Measurements from ENCODE around the gene SMC5. TPM values are rescaled to one million over a fixed set of nuclear protein-coding genes. Genes with fewer than 3 reads are reported as not detected.

Gene SMC5
- total and polyA plus RNA-seq, 2 of the 8 experiments (the other 6 are each of a cell fraction or from before 2014, with no cell fraction given): 4.5 to 22.6 TPM

GRCh38 chr9:70385426-70385825, 126.6 kb downstream of the SMC5 start:
- Histone ChIP-seq H3K36me3 (ENCODE audit: control insufficient read depth in 2 of 4, insufficient read depth in 4 of 4, low read length in 3 of 4) (no peaks in the 10 kb centered on the region), H4K8ac (ENCODE audit: extremely low read depth, insufficient read depth, low read length) (no peak overlapping the region), H3K27ac (ENCODE audit: low read depth, low read length) (no peak overlapping the region), H4K20me1 (replicated peaks in 1 of 2; ENCODE audit: control insufficient read depth in 1 of 2, insufficient read depth in 2 of 2, low read length in 2 of 2) (no peaks in the 10 kb centered on the region), H2AK5ac (ENCODE audit: low read depth, low read length) (no peak overlapping the region), H2BK5ac (ENCODE audit: low read depth, low read length) (no peak overlapping the region), H3K4me1 (replicated peaks in 1 of 4; ENCODE audit: control insufficient read depth in 3 of 4, insufficient read depth in 4 of 4, low read length in 3 of 4) (peaks cover 0 to 5% (median 0%) of the 10 kb centered on the region in 4 experiments; a peak in 2 of 7 replicates), H3K9ac (replicated peaks in 1 of 4; ENCODE audit: extremely low read depth in 1 of 4, low read depth in 3 of 4, low read length in 3 of 4) (no peak overlapping the region), H3K9me3 (ENCODE audit: insufficient read depth in 2 of 2, low read depth in 1 of 2, low read length in 1 of 2) (no peaks in the 10 kb centered on the region), H2BK20ac (ENCODE audit: low read length) (no peak overlapping the region), H2BK120ac (replicated peaks; ENCODE audit: low read depth, low read length) (no peak overlapping the region), H3K4me3 (ENCODE audit: extremely low read depth in 1 of 4, insufficient read depth in 2 of 4, low read depth in 3 of 4, low read length in 4 of 4) (no peak overlapping the region), H3K23me2 (ENCODE audit: low read depth, low read length) (no peaks in the 10 kb centered on the region; the same call in 1 of the 2 replicates), H4K5ac (ENCODE audit: insufficient read length, low read depth, low read length) (no peak overlapping the region), H3K4ac (replicated peaks; ENCODE audit: insufficient read length, low read depth, low read length) (no peak overlapping the region), H2BK12ac (ENCODE audit: low read depth, low read length) (no peak overlapping the region), H3K79me1 (ENCODE audit: low read depth, low read length) (no peaks in the 10 kb centered on the region), H3K79me2 (ENCODE audit: control insufficient read depth in 1 of 2, insufficient read depth in 2 of 2, low read length in 2 of 2) (no peaks in the 10 kb centered on the region), H3K18ac (ENCODE audit: extremely low read depth, low read length) (no peak overlapping the region), H3K4me2 (ENCODE audit: insufficient read depth in 1 of 2, low read depth in 2 of 2, low read length in 2 of 2) (no peak overlapping the region), H2BK15ac (ENCODE audit: low read length) (no peak overlapping the region), H3K14ac (ENCODE audit: insufficient read length) (no peak overlapping the region), H3K56ac (replicated peaks; ENCODE audit: insufficient read length, low read depth, low read length) (no peak overlapping the region), H2AFZ (ENCODE audit: low read length) (no peak overlapping the region), H3K27me3 (replicated peaks in 1 of 4; ENCODE audit: control insufficient read depth in 3 of 4, extremely low read depth in 1 of 4, insufficient read depth in 3 of 4, low read length in 3 of 4) (no peaks in the 10 kb centered on the region), H3K23ac (ENCODE audit: insufficient read length) (no peak overlapping the region), H4K91ac (replicated peaks; ENCODE audit: insufficient read length, low read length) (no peak overlapping the region)
- ChIA-PET CTCF (ENCODE audit: partially characterized antibody) (no interaction called here), POLR2A (ENCODE audit: partially characterized antibody) (no interaction called here)
- FAIRE-seq (no peak), DNase-seq (ENCODE audit: low read depth in 1 of 2, low spot score in 2 of 2) (no peak)
- 76% methylated on average over 3 of the region's 3 CpGs; no CpG with 5 or more reads in 1 of the 2 experiments for WGBS, 2 experiments (ENCODE audit: extremely low coverage in 1 of 2, insufficient coverage in 1 of 2, insufficient read length in 1 of 2, insufficient replicate concordance in 2 of 2, low coverage in 1 of 2, low lambda C conversion rate in 2 of 2, missing lambda C conversion rate in 1 of 2)
- TF ChIP-seq EP300 (IDR thresholded peaks at IDR 0.05; ENCODE audit: borderline replicate concordance in 1 of 2, low read depth in 2 of 2, low read length in 2 of 2): no peak
- TF ChIP-seq ZNF274 (IDR thresholded peaks at IDR 0.05; ENCODE audit: borderline replicate concordance, extremely low read depth, low read length): no peak
- TF ChIP-seq MAX (IDR thresholded peaks at IDR 0.05): no peak
- no peak for TF ChIP-seq SP2 (IDR thresholded peaks at IDR 0.05; ENCODE audit: low read length)
- TF ChIP-seq, protein P1, sequence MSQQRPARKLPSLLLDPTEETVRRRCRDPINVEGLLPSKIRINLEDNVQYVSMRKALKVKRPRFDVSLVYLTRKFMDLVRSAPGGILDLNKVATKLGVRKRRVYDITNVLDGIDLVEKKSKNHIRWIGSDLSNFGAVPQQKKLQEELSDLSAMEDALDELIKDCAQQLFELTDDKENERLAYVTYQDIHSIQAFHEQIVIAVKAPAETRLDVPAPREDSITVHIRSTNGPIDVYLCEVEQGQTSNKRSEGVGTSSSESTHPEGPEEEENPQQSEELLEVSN (IDR thresholded peaks at IDR 0.05): no peak
- TF ChIP-seq BCL11A (IDR thresholded peaks at IDR 0.05; ENCODE audit: low read depth in 2 of 2, low read length in 2 of 2): no peak
